Skeletal muscle satellite cell (primary cell): ENCODE data around the gene DDR2.

ENCODE experiments used
- H3K27me3 ChIP-seq: 2 replicates; pipeline ENCODE4 v1.7.0; 2013; ENCODE audit warnings: low read length; ENCODE audit not compliant: control insufficient read depth, insufficient read depth
- H3K36me3 ChIP-seq: 2 replicates; pipeline ENCODE4 v1.7.0; 2013; ENCODE audit warnings: mild to moderate bottlenecking, control low read depth, low read length; ENCODE audit not compliant: insufficient read depth
- H3K4me1 ChIP-seq: 2 replicates; pipeline ENCODE4 v1.7.0; 2013; ENCODE audit warnings: low read length; ENCODE audit not compliant: control insufficient read depth, insufficient read depth
- H3K4me2 ChIP-seq: 2 replicates; pipeline ENCODE4 v1.7.0; 2013; ENCODE audit warnings: mild to moderate bottlenecking, low read length
- H3K4me3 ChIP-seq: 2 replicates; pipeline ENCODE4 v1.7.0; 2013; ENCODE audit warnings: low read length
- H3K9ac ChIP-seq: 2 replicates; pipeline ENCODE4 v1.7.0; 2013; ENCODE audit warnings: mild to moderate bottlenecking, low read depth, low read length, moderate library complexity
- H3K9me3 ChIP-seq: replicated peaks from 2 replicates; pipeline ENCODE4 v1.7.0; 2013; ENCODE audit warnings: mild to moderate bottlenecking, control low read depth, low read length

DDR2 gene

DNA sequence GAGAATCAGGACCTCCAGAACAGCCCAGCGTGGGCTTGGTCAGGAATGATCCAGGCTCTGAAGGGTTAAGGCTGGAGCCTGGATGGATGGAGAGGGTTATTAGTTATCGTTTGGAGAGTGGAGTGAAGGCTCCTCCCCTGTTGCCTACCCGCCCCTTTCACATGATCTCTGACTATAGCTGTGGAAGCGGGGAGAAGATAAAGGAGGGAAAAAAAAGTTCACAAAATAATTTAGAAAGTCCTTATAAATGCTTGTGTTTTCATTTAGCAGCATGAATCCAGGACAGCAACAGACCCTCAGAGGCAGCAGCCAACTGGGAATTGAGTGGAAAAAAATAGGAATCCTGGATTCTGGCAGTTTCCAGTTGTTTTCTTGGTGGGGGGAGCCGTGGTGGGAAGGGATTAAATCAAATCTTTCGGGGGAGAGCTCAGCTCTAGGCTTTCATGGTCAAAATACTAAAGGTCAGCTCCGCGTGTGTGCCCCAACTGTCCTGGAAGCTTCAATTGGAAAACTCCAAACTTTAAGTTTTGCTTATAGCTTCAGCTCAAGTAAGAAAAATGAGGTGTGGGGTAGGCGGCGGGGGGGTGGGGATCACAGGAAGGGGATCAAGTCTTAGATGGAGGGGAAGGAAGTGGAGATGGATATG, 595 bp upstream of the DDR2 start:
- Histone ChIP-seq H3K9ac (peak overlapping the region; percentile 89), H3K4me2 (peak overlapping the region; percentile 92), H3K36me3 (no peaks in the 10 kb centered on the region), H3K9me3 (no peaks in the 10 kb centered on the region), H3K4me3 (peak overlapping the region; percentile 76), H3K27me3 (no peaks in the 10 kb centered on the region), H3K4me1 (peaks cover 60% of the 10 kb centered on the region)

DNA sequence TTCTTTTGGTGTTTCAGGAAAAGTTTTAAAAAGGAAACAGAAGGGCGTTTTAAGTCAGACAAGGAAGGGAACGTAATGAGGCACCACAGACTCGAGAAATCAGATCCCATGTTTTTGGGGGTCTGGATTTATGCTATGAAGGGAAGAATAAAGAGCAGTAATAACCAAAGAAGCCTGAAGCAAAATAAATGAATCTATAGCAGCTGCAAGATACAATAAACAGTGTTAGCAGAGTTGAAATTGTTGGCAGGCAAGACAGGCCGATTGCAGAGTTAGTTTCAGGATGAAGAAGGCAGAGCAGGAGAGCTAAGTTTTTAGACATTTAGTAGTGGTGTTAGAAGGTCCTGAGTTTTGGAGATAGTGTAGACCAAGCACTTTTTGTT, 425 bp downstream of the DDR2 start:
- Histone ChIP-seq H3K4me1 (peaks cover 53% of the 10 kb centered on the region), H3K36me3 (no peaks in the 10 kb centered on the region), H3K27me3 (no peaks in the 10 kb centered on the region), H3K4me3 (peak overlapping the region; percentile 76), H3K9ac (peak overlapping the region; percentile 89), H3K4me2 (peak overlapping the region; percentile 92), H3K9me3 (no peaks in the 10 kb centered on the region)

DNA sequence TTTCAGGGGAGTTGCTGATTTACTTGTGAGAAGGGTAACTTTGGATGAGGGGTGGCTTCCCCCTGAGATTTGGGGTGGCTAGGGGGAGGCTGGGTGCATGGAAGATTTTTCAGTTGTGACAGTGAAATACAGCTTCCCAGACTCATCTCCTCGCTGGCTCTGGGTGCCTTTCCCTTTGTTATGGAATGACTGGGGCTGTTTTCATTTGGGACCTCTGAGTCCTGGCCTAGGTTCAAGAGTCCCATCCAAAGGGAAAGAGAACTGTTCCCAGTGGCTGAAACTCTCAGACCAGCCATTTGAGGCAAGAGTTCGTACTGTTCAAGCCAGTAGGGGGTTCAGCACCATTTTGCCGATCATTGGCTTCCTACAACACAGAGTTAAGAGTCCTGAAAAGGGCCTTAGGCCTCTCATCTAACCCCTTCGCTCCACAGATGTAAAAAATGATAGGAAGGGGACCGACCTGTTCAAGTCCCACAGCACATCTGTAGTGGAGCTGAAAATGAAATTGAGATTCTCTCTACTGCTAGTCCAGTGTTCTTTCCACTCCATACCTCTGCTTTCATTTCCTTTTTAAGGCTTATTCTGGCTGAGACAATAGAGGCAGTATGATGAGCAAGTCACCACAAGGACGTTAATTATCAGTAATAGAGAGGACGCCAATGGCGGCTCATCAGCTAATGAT, 958 bp downstream of the DDR2 start:
- peaks cover 53% of the 10 kb centered on the region for H3K4me1 ChIP-seq
- peak overlapping the region; percentile 76 for H3K4me3 ChIP-seq
- peak overlapping the region; percentile 89 for H3K9ac ChIP-seq
- H3K4me2 ChIP-seq: peak overlapping the region; percentile 92
- H3K9me3 ChIP-seq: no peaks in the 10 kb centered on the region
- H3K27me3 ChIP-seq: no peaks in the 10 kb centered on the region
- no peaks in the 10 kb centered on the region for H3K36me3 ChIP-seq

DNA sequence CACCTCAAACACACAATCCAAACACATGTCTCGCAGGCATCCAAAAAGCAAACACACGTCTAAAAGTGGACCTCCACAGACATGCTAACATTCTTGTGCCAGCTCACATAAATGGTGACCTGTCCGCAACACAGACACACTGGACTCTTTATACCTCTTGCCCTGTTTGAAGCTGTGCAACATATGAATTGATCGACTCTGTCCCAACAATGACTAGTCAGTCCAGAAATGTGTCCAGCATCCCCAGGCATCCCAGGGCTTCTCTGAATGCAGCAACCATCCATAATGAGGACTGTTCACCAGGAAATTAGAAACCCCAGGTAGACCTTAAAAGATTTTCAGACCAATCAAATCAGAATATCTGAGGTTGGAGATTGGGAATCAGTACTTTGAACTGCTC, 3.2 kb downstream of the DDR2 start:
- Histone ChIP-seq H3K4me1 (peaks cover 35% of the 10 kb centered on the region), H3K9ac (no peak overlapping the region), H3K4me2 (peak overlapping the region; percentile 92), H3K36me3 (peaks cover 10% of the 10 kb centered on the region), H3K9me3 (no peaks in the 10 kb centered on the region), H3K27me3 (no peaks in the 10 kb centered on the region), H3K4me3 (peak overlapping the region; percentile 76)

DNA sequence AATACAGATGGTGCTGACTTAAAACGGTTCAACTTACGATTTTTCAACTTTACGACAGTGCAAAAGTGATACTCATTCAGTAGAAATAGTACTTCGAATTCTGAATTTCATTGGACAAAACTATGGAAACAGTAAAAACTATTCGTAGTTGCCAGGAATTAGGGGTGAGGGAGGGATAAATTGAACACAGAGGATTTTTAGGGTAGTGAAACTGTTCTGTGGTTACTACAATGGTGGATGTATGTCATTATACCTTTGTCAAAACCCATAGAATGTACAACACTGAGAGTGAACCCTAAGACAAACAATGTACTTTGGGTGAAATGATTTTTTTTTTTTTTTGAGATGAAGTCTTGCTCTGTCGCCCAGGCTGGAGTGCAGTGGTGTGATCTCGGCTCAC, 7.5 kb downstream of the DDR2 start:
- Histone ChIP-seq H3K9ac (no peak overlapping the region), H3K4me2 (no peak overlapping the region), H3K4me1 (peaks cover 19% of the 10 kb centered on the region), H3K4me3 (no peak overlapping the region), H3K9me3 (no peaks in the 10 kb centered on the region), H3K27me3 (no peaks in the 10 kb centered on the region), H3K36me3 (peaks cover 10% of the 10 kb centered on the region)

DNA sequence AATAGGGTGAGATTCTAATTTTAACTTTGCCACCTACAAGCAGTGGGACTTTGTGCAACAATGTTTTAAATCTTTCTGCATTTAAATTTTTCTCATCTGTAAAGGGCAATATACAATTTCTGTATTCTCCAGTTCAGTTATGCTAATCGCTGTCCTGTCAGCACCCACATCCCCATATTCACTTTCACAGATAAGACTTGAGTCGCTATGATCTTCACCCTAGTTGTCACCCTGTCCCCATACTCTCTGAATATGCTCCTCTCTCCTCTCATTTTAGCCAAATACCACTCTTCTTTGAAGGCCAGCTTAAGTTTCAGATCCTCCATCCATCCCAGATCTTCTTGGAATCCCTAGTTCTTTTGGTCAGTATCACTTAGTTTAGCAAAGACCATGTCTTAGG, 8.8 kb downstream of the DDR2 start:
- Histone ChIP-seq H3K36me3 (peaks cover 10% of the 10 kb centered on the region), H3K4me1 (peaks cover 13% of the 10 kb centered on the region), H3K27me3 (no peaks in the 10 kb centered on the region), H3K4me2 (no peak overlapping the region), H3K4me3 (no peak overlapping the region), H3K9me3 (no peaks in the 10 kb centered on the region), H3K9ac (no peak overlapping the region)

DNA sequence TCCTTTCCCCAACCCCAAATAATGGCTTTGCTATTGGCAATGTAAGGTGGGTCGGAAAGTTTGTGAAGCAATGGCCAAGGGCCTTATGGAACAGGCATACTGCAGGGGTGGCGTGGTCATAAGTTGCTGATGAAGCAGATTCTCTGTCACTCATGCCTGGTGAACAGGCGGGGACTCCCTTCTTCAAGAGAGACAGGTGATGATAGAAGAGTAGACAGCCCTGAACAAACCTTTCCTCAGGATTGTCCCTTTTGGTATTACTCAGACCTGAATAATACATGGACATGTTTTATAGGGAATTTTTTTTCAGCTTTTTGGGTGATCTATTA, 12.7 kb downstream of the DDR2 start:
- peaks cover 13% of the 10 kb centered on the region for H3K4me1 ChIP-seq
- H3K27me3 ChIP-seq: no peaks in the 10 kb centered on the region
- no peak overlapping the region for H3K9ac ChIP-seq
- H3K4me2 ChIP-seq: no peak overlapping the region
- no peaks in the 10 kb centered on the region for H3K9me3 ChIP-seq
- no peak overlapping the region for H3K4me3 ChIP-seq
- no peaks in the 10 kb centered on the region for H3K36me3 ChIP-seq

DNA sequence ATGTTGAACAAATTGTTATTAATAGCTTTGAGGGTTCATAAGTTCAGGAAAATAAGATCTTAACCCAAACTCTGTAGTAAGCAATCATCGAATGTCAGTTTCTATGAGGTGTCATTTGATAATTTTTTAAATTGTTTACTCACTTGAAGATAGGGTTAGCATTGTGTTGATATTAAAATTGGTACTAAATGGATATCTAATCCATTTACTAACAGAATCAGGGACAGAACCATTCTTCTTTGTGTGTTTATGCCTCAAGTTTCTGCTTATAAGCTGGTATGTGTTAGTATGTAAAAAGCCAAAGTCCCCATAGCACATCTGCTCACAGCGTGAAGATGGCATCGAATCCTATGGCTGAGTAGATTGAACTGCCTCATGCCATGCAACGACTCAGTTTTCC, 13.4 kb downstream of the DDR2 start:
- no peak overlapping the region for H3K4me3 ChIP-seq
- H3K4me2 ChIP-seq: no peak overlapping the region
- H3K9ac ChIP-seq: no peak overlapping the region
- H3K4me1 ChIP-seq: peaks cover 13% of the 10 kb centered on the region
- no peaks in the 10 kb centered on the region for H3K9me3 ChIP-seq
- no peaks in the 10 kb centered on the region for H3K36me3 ChIP-seq
- H3K27me3 ChIP-seq: no peaks in the 10 kb centered on the region

DNA sequence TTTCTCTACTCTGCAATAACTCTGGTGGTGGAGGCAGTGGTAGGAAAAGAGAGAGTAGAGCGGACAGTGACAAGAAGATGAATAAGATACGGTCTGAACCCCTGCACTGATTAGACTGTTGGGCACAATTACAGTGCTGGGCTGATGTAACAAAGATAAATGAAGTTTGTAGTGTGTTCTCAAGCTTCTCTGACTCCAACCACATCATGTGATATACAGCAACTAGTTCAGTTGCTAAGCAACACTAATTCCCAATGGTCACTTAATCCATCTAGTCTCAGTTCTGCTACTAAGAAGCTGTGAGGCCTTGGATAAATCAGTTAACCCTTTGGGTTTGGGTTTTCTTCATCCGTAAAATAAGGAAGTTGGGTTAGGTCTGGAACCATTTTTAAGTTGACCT, 17.3 kb downstream of the DDR2 start:
- Histone ChIP-seq H3K4me1 (peaks cover 5% of the 10 kb centered on the region), H3K9ac (no peak overlapping the region), H3K4me3 (no peak overlapping the region), H3K36me3 (no peaks in the 10 kb centered on the region), H3K4me2 (no peak overlapping the region), H3K27me3 (no peaks in the 10 kb centered on the region), H3K9me3 (no peaks in the 10 kb centered on the region)

DNA sequence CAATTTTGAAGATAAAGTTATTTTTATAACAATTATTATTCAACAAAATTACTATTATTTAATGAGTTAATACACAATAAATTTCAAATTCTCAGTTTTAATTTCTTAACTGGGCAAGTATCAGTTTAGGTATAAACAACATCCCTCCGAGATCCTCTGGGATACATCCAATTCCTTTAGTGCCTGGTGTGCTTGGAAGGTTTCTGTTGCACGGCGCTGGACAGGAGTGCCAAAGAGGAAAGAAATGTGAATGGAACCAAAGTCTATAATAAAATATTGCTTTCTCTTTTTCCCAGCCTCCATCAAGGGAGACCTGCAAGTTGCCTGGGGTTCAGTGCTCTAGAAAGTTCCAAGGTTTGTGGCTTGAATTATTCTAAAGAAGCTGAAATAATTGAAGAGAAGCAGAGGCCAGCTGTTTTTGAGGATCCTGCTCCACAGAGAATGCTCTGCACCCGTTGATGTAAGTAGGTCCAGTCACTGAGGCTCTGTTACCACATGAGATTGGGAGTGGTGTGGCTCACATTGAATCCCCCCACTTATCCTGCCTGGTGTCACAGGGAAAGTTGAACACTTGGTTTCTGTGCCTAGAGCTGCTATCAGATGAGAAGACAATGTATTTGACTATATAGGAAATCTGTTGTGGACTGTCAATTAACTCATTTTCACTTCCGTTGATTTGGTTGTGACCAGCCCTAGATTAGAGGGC, 22.8 kb downstream of the DDR2 start:
- H3K9me3 ChIP-seq: no peaks in the 10 kb centered on the region
- H3K27me3 ChIP-seq: no peaks in the 10 kb centered on the region
- H3K4me3 ChIP-seq: no peak overlapping the region
- no peaks in the 10 kb centered on the region for H3K4me1 ChIP-seq
- H3K4me2 ChIP-seq: no peak overlapping the region
- peaks cover 28% of the 10 kb centered on the region for H3K36me3 ChIP-seq
- H3K9ac ChIP-seq: no peak overlapping the region

DNA sequence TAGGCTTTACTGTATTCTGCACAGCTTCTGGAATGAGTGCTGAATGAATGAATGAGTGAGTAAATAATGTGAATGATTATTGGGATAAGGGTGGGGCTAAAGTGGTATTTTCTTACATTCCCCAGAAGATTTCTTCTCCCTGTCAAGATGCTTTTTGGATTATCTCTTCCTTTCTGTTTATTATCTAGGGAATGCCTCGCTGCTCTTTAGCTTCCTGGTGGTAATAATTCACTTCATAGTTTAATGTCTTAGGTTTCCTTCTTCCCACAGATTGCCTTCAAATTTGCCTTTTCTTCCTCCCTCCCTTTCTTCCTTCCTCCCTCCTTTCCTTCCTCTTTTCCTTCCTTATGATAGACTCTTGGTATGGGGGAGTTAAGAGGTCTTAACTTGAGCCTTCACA, 24.0 kb downstream of the DDR2 start:
- no peak overlapping the region for H3K9ac ChIP-seq
- no peaks in the 10 kb centered on the region for H3K27me3 ChIP-seq
- H3K36me3 ChIP-seq: peaks cover 31% of the 10 kb centered on the region
- H3K4me1 ChIP-seq: peaks cover 9% of the 10 kb centered on the region
- H3K9me3 ChIP-seq: no peaks in the 10 kb centered on the region
- H3K4me2 ChIP-seq: no peak overlapping the region
- no peak overlapping the region for H3K4me3 ChIP-seq

DNA sequence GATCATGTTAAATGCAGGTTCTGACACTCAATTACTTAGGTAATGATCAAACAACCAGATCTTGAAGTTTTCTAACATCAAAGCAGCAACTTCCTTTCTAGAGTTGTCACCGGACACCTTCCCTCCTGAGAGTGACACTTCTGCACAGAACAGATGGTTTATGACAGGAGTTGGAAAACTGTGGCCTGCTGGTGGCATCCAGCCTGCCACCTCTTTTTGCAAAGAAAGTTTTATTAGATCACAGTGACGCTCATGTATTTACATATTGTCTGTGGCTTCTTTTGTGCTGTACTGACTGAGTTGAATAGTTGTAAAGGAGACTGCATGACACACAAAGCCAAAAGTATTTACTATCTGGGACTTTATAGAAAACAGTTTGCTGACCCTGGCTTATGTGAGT, 28.3 kb downstream of the DDR2 start:
- H3K4me1 ChIP-seq: peaks cover 33% of the 10 kb centered on the region
- no peak overlapping the region for H3K4me3 ChIP-seq
- H3K36me3 ChIP-seq: peaks cover 35% of the 10 kb centered on the region
- H3K9me3 ChIP-seq: no peaks in the 10 kb centered on the region
- H3K27me3 ChIP-seq: no peaks in the 10 kb centered on the region
- no peak overlapping the region for H3K4me2 ChIP-seq
- no peak overlapping the region for H3K9ac ChIP-seq
